Measurements from ENCODE around the gene ZNFX1.

The ZNFX1 gene

GRCh38 chr20:49273696-49274277 is 4.1 kb downstream of the ZNFX1 start:
- peaks cover 66% of the 10 kb centered on the region for H3K36me3 ChIP-seq
- no peak overlapping the region for H3K4me3 ChIP-seq (ENCODE audit: low read depth, low read length)
- no peak for DNase-seq
- H3K27me3 ChIP-seq, result no peaks in the 10 kb centered on the region
- no peaks in the 10 kb centered on the region for H3K9me3 ChIP-seq
- TF ChIP-seq CTCF (IDR thresholded peaks at IDR 0.05; ENCODE audit: low read depth, low read length), result no peak
- H3K4me1 ChIP-seq, result peaks cover 8% of the 10 kb centered on the region; the same call in 1 of the 2 replicates

GRCh38 chr20:49272654-49273053 is 5.2 kb downstream of the ZNFX1 start:
- Histone ChIP-seq H3K4me3 (ENCODE audit: low read depth, low read length) (no peak overlapping the region), H3K27me3 (no peaks in the 10 kb centered on the region), H3K9me3 (no peaks in the 10 kb centered on the region), H3K36me3 (peaks cover 73% of the 10 kb centered on the region), H3K4me1 (peaks cover 8% of the 10 kb centered on the region; the same call in 1 of the 2 replicates)
- no peak for TF ChIP-seq CTCF (IDR thresholded peaks at IDR 0.05; ENCODE audit: low read depth, low read length)
- DNase-seq, result no peak

- H3K4me3 ChIP-seq (ENCODE audit: low read depth, low read length), result no peak overlapping the region
- no peak for DNase-seq
- H3K36me3 ChIP-seq, result peaks cover 80% of the 10 kb centered on the region
- H3K9me3 ChIP-seq, result no peaks in the 10 kb centered on the region
- TF ChIP-seq CTCF (IDR thresholded peaks at IDR 0.05; ENCODE audit: low read depth, low read length), result no peak
- H3K4me1 ChIP-seq, result peaks cover 1% of the 10 kb centered on the region; the same call in 1 of the 2 replicates
- H3K27me3 ChIP-seq, result no peaks in the 10 kb centered on the region
Measured at GRCh38 chr20:49270736-49271135, 7.1 kb downstream of the ZNFX1 start.

GRCh38 chr20:49270177-49270576 is 7.7 kb downstream of the ZNFX1 start:
- DNase-seq, result no peak
- peaks cover 4% of the 10 kb centered on the region; the same call in 1 of the 2 replicates for H3K4me1 ChIP-seq

GRCh38 chr20:49268600-49269365 is 9.1 kb downstream of the ZNFX1 start:
- Histone ChIP-seq H3K27me3 (no peaks in the 10 kb centered on the region), H3K9me3 (no peaks in the 10 kb centered on the region), H3K36me3 (peaks cover 82% of the 10 kb centered on the region), H3K4me3 (ENCODE audit: low read depth, low read length) (no peak overlapping the region), H3K4me1 (peaks cover 4% of the 10 kb centered on the region; the same call in 1 of the 2 replicates)
- TF ChIP-seq CTCF (IDR thresholded peaks at IDR 0.05; ENCODE audit: low read depth, low read length), result no peak
- no peak for DNase-seq

More at GRCh38 chr20:49270177-49270576, 7.7 kb downstream of the ZNFX1 start:
- no peak for TF ChIP-seq CTCF (IDR thresholded peaks at IDR 0.05; ENCODE audit: low read depth, low read length)
- no peaks in the 10 kb centered on the region for H3K27me3 ChIP-seq
- no peaks in the 10 kb centered on the region for H3K9me3 ChIP-seq
- peaks cover 78% of the 10 kb centered on the region for H3K36me3 ChIP-seq
- H3K4me3 ChIP-seq (ENCODE audit: low read depth, low read length), result no peak overlapping the region

- Histone ChIP-seq H3K4me1 (peaks cover 4% of the 10 kb centered on the region; the same call in 1 of the 2 replicates), H3K4me3 (ENCODE audit: low read depth, low read length) (no peak overlapping the region), H3K27me3 (no peaks in the 10 kb centered on the region), H3K9me3 (no peaks in the 10 kb centered on the region), H3K36me3 (peaks cover 82% of the 10 kb centered on the region)
- no peak for DNase-seq
- no peak for TF ChIP-seq CTCF (IDR thresholded peaks at IDR 0.05; ENCODE audit: low read depth, low read length)
Measured at GRCh38 chr20:49267327-49267726, 10.5 kb downstream of the ZNFX1 start.
